ENCODE measurements around the gene FSCN2.

The FSCN2 gene

DNA sequence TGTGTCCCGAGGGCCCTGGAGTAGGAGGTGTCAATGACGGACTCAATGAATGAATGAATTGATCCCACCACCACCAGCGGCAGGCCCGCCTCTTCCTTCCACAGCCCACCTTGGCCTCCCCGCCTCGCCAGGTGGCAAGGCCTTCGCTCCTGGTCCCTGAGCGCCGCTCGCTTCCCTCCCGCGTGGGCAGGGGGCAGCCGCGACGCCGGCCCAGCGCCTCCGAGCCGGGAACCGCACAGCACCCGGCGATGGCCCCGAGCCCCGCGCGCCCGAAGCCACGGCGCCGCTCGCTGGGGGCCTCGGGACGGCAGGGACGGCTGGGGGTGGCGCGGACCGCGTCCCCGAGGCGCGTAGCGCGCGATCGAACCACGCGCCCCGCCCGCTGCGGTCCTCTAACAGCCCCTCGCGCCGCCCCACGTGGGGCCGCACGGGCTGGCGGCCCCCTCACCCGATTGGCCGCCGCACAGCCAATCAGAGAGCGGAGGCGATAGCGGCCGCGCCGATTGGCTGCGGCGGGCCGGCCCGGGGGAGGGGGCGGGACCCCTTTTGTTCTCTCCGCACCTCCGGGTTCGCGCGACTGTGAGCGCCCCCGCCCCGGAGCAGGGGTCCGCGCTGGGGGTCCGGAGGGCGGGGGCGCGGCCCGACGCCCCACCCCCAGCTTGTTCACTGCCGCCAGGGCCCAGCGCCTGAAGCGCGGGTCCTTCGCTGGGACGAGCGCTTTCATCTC lies 46.9 kb upstream of the FSCN2 start:
- H3K9ac ChIP-seq, result no peak overlapping the region
- H3K4me2 ChIP-seq (ENCODE audit: low read length), result peak overlapping the region; percentile 64
- no peaks in the 10 kb centered on the region for H3K79me2 ChIP-seq
- peak overlapping the region; percentile 54 for H3K4me3 ChIP-seq (ENCODE audit: low read depth, low read length)
- no peaks in the 10 kb centered on the region for H3K36me3 ChIP-seq (ENCODE audit: control insufficient read depth, insufficient read depth, low read length)
- H2AFZ ChIP-seq, result peak overlapping the region; percentile 46
- H3K9me3 ChIP-seq (ENCODE audit: control insufficient read depth, low read length), result no peaks in the 10 kb centered on the region
- H3K4me1 ChIP-seq, result peaks cover 8% of the 10 kb centered on the region
- H3K27me3 ChIP-seq (ENCODE audit: control insufficient read depth, insufficient read depth, low read length), result no peaks in the 10 kb centered on the region
- H3K27ac ChIP-seq, result no peak overlapping the region
- no peak for TF ChIP-seq CTCF (IDR thresholded peaks at IDR 0.05)

GRCh38 chr17:81481815-81482505 lies 46.2 kb upstream of the FSCN2 start:
- H2AFZ ChIP-seq, result peak overlapping the region; percentile 46
- H3K4me2 ChIP-seq (ENCODE audit: low read length), result peak overlapping the region; percentile 64
- H3K36me3 ChIP-seq (ENCODE audit: control insufficient read depth, insufficient read depth, low read length), result no peaks in the 10 kb centered on the region
- peak overlapping the region; percentile 54 for H3K4me3 ChIP-seq (ENCODE audit: low read depth, low read length)
- no peaks in the 10 kb centered on the region for H3K79me2 ChIP-seq
- no peaks in the 10 kb centered on the region for H3K9me3 ChIP-seq (ENCODE audit: control insufficient read depth, low read length)
- H3K4me1 ChIP-seq, result peaks cover 8% of the 10 kb centered on the region
- no peak for TF ChIP-seq CTCF (IDR thresholded peaks at IDR 0.05)
- H3K9ac ChIP-seq, result no peak overlapping the region
- no peak overlapping the region for H3K27ac ChIP-seq
- no peaks in the 10 kb centered on the region for H3K27me3 ChIP-seq (ENCODE audit: control insufficient read depth, insufficient read depth, low read length)

- H3K36me3 ChIP-seq (ENCODE audit: control insufficient read depth, insufficient read depth, low read length), result no peaks in the 10 kb centered on the region
- no peaks in the 10 kb centered on the region for H3K27me3 ChIP-seq (ENCODE audit: control insufficient read depth, insufficient read depth, low read length)
- H2AFZ ChIP-seq, result no peak overlapping the region
- no peaks in the 10 kb centered on the region for H3K9me3 ChIP-seq (ENCODE audit: control insufficient read depth, low read length)
- no peak overlapping the region for H3K4me2 ChIP-seq (ENCODE audit: low read length)
- no peak overlapping the region for H3K27ac ChIP-seq
- no peak for TF ChIP-seq CTCF (IDR thresholded peaks at IDR 0.05)
- no peak overlapping the region for H3K4me3 ChIP-seq (ENCODE audit: low read depth, low read length)
- H3K9ac ChIP-seq, result no peak overlapping the region
- H3K79me2 ChIP-seq, result no peaks in the 10 kb centered on the region
- peaks cover 8% of the 10 kb centered on the region for H3K4me1 ChIP-seq
These were observed 45.5 kb upstream of the FSCN2 start for GRCh38 chr17:81482673-81483072.

DNA sequence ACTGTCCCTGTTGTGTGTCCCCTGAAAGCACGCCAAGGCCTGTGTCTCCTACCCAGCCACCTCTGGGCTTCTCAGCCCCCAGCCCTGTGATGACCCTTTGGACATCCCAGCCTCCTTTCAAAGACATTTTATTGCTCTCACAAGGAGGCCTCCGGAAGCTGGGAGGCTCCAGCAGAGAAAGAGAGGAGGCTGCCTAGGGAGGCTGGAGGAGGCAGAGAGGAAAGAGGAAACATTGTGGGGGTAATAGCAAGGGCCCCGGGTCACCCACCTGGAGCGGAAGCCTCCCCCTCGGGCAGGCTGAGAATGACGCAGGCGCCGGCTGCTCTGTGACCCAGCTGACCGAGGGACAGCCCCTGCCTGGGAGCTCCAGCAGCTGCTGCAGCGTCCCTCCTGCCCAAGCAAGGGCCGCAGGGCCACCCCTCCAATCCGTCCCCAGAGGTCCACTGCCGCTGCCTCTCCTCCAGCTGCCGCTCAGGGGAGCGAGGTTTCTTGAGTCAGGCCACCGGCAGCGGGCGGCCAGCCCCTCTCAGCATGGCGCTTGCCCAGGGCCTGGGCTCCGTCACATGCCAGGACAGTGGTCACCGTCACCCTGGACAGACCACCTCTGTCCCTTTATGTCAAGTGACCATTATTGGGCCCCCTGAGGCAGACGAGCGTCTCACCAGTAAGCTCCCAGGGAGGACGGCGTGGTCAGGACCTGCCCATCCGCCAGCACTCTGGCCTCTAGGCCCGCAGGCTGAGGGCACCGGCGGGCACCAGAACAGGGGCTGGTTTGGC lies 44.9 kb upstream of the FSCN2 start:
- H3K9ac ChIP-seq, result no peak overlapping the region
- H3K4me3 ChIP-seq (ENCODE audit: low read depth, low read length), result no peak overlapping the region
- TF ChIP-seq CTCF (IDR thresholded peaks at IDR 0.05), result no peak
- H3K4me1 ChIP-seq, result peaks cover 8% of the 10 kb centered on the region
- H2AFZ ChIP-seq, result no peak overlapping the region
- no peaks in the 10 kb centered on the region for H3K9me3 ChIP-seq (ENCODE audit: control insufficient read depth, low read length)
- H3K27me3 ChIP-seq (ENCODE audit: control insufficient read depth, insufficient read depth, low read length), result no peaks in the 10 kb centered on the region
- H3K79me2 ChIP-seq, result no peaks in the 10 kb centered on the region
- no peak overlapping the region for H3K27ac ChIP-seq
- H3K36me3 ChIP-seq (ENCODE audit: control insufficient read depth, insufficient read depth, low read length), result no peaks in the 10 kb centered on the region
- H3K4me2 ChIP-seq (ENCODE audit: low read length), result peak overlapping the region; percentile 78

Measured in parathyroid adenoma (tissue), 2 donors.